Lung microvascular endothelial cell (primary cell): ENCODE results near the gene RASGRF1. TPM values are rescaled to one million over a fixed set of nuclear protein-coding genes. Genes with fewer than 3 reads are reported as not detected.
"Not testable (repeated sequence)": the region's sequence is repeated elsewhere in the genome, so short reads cannot be mapped to it uniquely, and the experiment has no call there.

Source experiments
- DNase-seq, 2 donors: peaks; one replicate each; pipeline versions ENCODE4 v3.0.0 to v3.0.0-alpha.2; 2010; ENCODE audit warnings: low read depth in 2 of 2
- total RNA-seq: library from RNA; depleted of rRNA; stranded (reverse); fragments of >200 nt; gene quantifications from 2 replicates; pipeline ENCODE4 v1.2.1, GENCODE V29; 2014

RASGRF1 gene
- total RNA-seq, 1 donor from 2014 or later = 1.8 TPM

- no peak for DNase-seq
Measured at GRCh38 chr15:79036323-79036722, 54.3 kb downstream of the RASGRF1 start.

DNA sequence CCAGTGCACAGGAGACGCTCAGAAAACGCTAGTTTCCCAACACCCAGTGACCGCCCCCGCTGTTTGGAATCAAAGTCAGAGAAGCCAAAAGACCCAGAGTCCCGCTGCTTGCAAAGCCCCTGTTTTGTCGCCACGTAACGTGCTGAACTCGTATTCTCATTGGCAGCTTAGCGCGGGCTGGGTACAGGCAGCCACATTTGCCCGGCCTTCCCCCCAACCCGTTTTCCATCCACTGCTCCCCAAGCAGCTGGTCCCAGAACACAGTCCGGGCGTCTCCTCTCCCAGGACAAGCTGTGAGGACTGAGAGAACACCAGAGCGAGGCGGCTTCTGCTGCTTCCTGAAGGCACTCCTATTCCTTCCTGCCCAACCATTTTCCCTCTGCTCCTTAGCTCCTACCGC, 54.8 kb downstream of the RASGRF1 start:
- DNase-seq = no peak

DNA sequence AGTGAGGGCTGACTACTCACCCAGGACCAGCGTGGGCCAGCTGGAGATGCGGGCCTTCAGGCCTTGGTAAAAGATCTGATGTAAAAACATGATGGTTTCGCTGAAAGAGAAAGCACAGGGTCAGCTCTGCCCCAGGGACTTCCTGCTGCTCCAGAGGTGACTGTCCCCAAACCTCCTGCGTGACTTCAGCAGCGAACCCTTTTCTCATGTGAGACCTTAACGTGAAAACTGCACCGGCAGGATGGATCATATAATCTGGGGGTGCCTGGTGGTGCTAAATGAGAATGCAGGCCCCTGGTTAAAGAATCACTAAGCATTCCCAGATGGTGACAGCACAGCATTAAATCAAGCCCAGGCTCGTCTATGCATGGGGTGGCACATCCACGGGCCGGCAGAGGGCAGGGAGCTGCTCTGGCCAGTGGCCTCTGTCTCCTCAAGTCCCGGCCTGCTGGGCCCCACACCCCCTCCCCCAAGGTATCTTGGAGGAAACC, 55.4 kb downstream of the RASGRF1 start:
- no peak for DNase-seq

DNA sequence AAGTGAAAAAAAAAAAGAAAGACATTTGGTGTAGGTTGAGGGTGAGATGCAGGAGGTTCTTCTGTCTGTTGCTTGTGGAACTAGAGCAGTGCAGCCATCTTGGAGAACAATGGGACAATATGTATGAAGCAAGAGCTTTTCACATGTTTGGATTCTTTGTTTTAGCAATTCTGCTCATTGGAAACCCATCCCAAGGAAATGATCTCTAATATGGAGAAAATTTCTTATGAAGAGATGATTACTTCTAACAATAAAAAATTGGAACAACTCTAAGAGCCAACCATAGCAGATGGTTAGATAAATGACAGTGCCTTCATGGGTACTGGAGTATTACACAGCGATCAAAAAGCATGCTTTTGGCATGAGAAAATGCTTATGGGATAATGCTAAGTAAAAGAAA, 56.3 kb downstream of the RASGRF1 start:
- no peak for DNase-seq

DNA sequence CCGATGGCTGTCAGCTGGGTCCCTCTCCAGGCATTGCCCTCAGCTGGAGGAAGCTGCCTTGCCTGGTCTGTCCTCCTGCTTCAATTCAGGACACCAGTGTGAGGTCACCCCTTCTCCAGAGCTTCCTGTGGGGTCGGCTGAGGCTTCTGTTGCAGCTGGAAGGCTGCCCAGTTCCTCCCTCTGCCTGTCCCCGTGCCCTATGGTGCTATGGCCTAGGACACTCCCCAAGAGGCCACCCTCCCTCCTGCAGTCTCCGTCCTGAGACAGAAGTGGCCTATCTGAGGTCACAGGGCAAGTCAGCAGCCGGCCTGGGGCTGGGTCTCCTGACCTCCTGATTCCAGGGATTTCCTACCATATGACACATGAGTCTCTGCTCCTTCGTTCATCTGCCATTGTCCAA, 57.9 kb downstream of the RASGRF1 start:
- no peak for DNase-seq

- no peak for DNase-seq
Measured at GRCh38 chr15:79031821-79032220, 58.8 kb downstream of the RASGRF1 start.

- no peak for DNase-seq
Measured at GRCh38 chr15:79031201-79031600, 59.4 kb downstream of the RASGRF1 start.

DNA sequence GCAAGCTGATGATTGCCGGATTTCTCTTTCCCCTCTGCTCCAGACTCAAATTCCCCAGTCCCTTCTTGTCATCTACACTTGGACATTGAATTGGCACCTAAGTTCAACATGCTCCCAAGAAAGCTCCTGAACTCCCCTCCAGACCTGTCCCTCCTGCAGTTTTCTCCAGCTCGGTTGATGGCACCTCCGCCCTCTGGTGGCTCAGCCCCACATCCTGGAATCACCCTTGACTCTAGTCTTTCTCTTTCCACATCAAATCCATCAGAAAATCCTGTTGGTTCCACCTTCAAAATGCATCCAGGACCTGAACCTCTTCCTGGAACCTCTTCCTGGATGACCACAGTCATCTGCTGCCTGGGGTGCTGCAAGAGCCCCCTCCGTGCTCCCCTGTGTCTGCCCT, 60.1 kb downstream of the RASGRF1 start:
- DNase-seq = no peak

GRCh38 chr15:79028411-79028964, 62.1 kb downstream of the RASGRF1 start:
- DNase-seq = peak; percentile 29 to 59

DNA sequence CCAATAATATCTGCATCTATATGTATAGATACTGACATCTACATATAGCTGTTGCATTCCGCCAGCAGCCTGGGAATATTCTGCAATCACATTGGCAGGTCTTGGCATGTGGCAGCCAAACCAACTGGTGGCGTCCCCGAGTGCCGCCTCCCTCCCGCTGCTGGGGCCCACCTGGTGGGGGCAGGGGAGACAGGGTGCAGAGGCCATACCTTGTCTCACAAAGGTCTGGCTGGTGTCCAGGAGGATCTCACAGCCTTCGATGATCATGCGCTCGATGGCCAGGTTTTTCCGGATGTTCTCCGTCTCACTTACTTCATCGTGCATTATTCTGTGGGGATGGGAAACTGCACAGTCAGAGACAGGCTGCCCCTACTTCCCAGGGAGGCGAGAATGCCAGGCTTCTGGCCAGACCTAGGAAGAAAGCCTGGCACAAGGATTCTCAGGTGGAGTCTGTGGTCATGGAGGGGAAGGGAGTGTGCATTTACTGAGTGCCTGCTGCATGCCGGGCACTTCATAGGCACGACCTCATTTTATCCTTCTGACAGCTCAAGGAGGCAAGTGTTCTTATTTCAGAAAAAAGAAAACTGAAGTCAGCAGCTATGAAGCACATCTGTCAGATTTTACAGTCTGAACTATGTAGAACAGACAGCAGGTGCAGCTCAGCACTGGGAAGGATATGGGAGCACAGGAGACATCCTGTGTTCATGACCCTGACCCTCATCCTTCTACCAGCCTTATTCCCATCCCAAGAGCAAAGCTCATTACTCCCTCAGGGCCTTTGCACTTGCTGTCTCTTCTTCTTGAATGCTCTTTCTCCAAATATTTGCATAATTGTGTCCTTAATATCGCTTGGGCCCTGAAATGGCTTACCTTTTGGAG, 62.8 kb downstream of the RASGRF1 start:
- no peak for DNase-seq

DNA sequence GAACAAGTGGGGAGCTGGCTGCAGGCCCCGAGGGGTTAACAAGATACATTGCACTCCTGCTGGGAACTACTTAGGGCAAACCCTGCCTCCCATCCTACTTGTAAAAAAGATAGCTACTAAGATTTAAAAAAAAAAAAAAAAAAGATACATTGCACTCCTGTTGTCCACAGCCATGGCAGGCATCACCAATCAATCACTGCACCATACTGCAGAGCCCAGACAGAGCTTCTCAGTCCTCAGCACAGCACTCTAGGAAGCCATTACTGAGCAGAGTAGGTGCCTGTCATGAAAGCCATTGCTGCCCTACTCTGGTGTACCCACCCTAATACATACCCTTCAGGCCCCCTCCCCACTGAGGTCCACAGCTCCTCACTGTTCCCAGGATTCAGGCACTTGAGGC, 64.8 kb downstream of the RASGRF1 start:
- DNase-seq = no peak

- no peak for DNase-seq
Measured at GRCh38 chr15:79025201-79025600, 65.4 kb downstream of the RASGRF1 start.

DNA sequence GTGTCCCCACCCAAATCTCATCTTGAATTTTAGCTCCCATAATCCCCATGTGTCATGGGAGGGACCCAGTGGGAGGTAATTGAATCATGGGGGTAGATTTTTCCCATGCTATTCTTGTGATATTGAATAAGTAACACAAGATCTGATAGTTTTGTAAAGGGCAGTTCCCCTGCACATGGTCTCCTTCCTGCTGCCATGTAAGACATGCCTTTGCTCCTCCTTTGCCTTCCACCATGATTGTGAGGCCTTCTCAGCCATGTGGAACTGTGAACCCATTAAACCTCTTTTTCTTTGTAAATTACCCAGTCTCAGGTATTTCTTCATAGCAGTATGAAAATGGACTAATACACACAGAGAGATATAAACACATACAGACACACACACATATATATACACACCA, 66.1 kb downstream of the RASGRF1 start:
- DNase-seq = not testable (repeated sequence)

GRCh38 chr15:79023918-79024317, 66.7 kb downstream of the RASGRF1 start:
- no peak for DNase-seq

DNA sequence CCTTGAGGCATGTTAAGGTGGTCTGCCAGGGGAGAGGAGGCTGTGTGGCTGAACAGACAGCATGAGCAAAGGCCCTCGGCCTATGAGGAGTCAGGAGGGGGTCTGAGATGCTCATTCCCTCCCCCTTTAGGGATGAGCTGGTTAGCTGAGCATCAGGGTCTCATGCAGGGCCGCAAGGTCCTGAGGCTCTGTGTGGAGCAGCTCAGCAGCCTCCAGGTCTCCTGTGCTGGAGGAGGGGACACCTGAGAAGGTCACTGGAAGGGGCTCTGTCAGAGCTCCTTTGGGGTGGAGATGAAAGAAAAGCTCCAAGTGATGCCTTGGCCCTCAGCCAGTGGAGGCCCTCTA, 67.1 kb downstream of the RASGRF1 start:
- no peak for DNase-seq

DNA sequence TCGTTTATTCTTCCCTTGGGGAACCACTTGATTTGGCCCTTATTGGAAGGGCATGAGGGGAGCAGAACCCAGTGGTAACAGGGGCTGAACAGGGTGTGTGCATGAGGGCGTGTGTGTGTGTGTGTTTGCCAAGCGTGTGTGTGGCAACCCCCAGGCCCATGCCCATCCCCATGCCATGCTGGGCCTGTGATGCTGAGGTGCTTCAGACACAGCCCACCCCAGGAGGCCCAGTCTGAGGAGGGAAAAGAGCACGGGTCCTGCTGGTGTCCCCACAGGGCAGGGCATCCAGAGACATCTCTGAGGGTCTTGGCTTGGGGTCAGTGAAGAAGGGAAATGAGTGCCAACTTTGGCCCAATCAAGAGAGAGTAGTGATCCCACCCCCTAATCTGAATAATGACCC, 71.6 kb downstream of the RASGRF1 start:
- no peak for DNase-seq

GRCh38 chr15:79017953-79018352, 72.6 kb downstream of the RASGRF1 start:
- no peak for DNase-seq

DNA sequence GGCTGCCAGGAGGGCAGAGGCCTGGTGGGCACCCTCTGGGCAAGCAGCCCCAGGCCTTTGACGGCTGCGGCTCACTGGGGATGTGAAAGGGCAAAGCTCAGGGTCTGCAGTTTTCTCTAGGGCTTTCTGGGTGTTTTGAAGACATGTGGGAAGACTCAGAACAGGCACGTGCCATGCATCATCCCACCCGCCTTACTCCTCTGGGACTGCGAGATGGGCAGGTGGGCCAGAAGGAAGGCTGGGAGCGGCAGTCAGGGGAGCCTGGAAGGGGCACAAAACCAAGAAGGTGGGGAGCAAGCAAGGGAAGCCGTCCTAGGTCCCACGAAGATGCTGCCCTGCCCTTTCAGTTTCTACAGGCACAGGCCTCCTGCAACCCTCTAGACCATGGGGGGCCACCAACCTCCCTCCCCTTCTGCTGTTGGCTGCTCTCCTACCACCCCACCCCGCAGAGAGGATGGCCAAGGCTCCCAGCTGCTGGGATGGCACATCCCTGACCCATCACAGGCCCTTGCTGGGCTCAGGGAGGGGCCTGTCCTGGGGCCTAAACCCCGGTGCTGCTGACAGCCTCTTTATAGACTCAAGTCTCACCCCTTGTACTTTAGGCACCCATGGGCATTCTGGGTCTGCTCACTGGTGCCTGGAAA, 73.9 kb downstream of the RASGRF1 start:
- DNase-seq = no peak

DNA sequence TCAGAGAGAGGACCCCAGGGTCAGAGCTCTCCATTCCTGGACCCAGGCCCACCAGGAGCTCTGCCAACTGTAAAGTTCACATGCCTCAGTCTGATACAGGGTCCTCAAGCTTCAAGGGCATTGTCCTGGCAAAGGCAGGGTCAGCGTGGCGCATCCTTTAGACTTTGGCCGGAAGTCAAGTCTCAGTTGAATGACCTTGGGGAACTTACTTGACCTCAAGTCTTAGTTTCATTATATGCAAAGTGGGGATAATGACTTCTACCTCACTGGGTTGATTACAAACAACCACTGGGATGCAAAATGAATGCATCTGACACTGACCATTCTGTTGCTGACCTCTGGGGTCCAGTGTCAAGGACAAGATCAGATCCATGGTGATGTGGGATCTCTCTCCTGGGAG, 75.2 kb downstream of the RASGRF1 start:
- no peak for DNase-seq

DNA sequence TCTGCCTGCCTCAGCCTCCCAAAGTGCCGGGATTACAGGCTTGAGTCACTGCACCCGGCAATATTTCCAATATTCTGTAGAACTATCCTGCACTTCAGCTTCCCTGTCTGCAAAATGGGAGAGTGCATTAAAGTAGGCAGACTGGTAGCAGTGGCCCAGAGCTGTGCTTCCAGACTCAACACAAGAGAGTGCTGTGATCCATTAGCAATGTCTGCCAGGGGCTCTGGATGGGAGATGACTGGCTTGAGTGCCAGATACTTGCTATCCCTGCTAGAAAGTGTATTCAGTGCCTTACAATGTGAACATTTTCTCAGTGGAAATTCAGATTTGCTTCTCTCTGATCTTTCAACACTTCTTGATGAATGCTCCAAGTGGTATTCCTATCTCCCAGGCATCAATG, 80.3 kb downstream of the RASGRF1 start:
- no peak for DNase-seq

DNA sequence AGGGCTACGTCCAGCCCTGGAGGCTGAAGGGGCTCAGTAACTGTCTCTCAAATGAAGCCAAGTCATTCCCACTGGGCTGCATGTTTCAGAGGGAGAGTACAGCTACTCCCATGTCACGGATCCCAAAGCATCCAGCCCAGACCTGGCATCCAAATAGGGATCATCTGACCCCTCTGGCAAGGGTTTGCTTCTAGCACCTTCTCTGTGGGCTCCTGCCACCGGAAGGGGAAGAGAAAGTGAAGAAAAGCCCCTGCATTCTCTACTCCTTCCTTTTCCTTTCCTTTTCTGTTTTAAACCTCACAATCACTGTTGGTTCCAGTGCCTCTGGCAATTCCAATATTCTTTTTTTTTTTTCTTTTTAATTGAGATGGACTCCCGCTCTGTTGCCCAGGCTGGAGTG, 81.2 kb downstream of the RASGRF1 start:
- DNase-seq = no peak

GRCh38 chr15:79008659-79009058, 81.9 kb downstream of the RASGRF1 start:
- DNase-seq = no peak

GRCh38 chr15:79007066-79007465, 83.5 kb downstream of the RASGRF1 start:
- peak; percentile 40 to 46 for DNase-seq
